Endothelial cell of umbilical vein (primary cell): ENCODE results near the gene RRAS. TPM values are rescaled to one million over a fixed set of nuclear protein-coding genes. Genes with fewer than 3 reads are reported as not detected.

Experiments
- BruUV-seq: library from RNA; stranded (reverse); fragments of 400-500 nt; replicated peaks from 2 replicates; lab custom pipeline; 2021; lab: Mats Ljungman, UMichigan
- CTCF ChIA-PET: fragments of 300-600, 350-600 bp; sonication (Branson Sonifier 250); formaldehyde crosslinking; loops from one replicate; lab custom pipeline; 2021; ENCODE audit warnings: antibody characterized with exemption, inconsistent platforms; lab: Charles Lee
- POLR2A ChIA-PET: fragments of 300-600, 350-600 bp; sonication (Branson Sonifier 250); formaldehyde crosslinking; loops from one replicate; lab custom pipeline; 2021; ENCODE audit warnings: antibody characterized with exemption, inconsistent platforms; lab: Charles Lee
- DNase-seq: peaks from one replicate; pipeline ENCODE4 v3.0.0-alpha.2; 2011; ENCODE audit warnings: low read depth, low spot score
- FAIRE-seq: peaks from 2 replicates; lab custom pipeline; 2011; peaks lifted over from hg19 to GRCh38; lab: Jason Lieb, UNC
- H2AFZ ChIP-seq: 2 replicates; pipeline ENCODE4 v1.6.0; 2012; ENCODE audit warnings: low read depth, low read length, control low read depth, inconsistent platforms
- H3K27ac ChIP-seq: 2 replicates; pipeline ENCODE4 v1.5.1; 2011; ENCODE audit warnings: low read depth, mild to moderate bottlenecking, control low read depth, low read length, moderate library complexity; ENCODE audit not compliant: insufficient read depth
- H3K27me3 ChIP-seq, 2 experiments: 2 replicates each; pipeline versions ENCODE4 v1.6.0 to v1.6.1; 2011; ENCODE audit warnings: low read length in 2 of 2, mixed read lengths in 1 of 2; ENCODE audit not compliant: control insufficient read depth in 2 of 2, insufficient read depth in 2 of 2
- H3K36me3 ChIP-seq, 2 experiments: 2 replicates in 1 of 2; 3 replicates in 1 of 2; pipeline ENCODE4 v1.5.1; 2011; ENCODE audit warnings: low read length in 2 of 2, mild to moderate bottlenecking in 1 of 2, moderate library complexity in 1 of 2; ENCODE audit not compliant: control insufficient read depth in 2 of 2, insufficient read depth in 2 of 2; ENCODE audit errors: extremely low read depth in 1 of 2
- H3K4me1 ChIP-seq: 3 replicates; pipeline ENCODE4 v1.5.1; 2011; ENCODE audit warnings: mild to moderate bottlenecking, low read length; ENCODE audit not compliant: control insufficient read depth, insufficient read depth; ENCODE audit errors: extremely low read depth
- H3K4me2 ChIP-seq: 2 replicates; pipeline ENCODE4 v1.6.1; 2011; ENCODE audit warnings: low read length, control low read depth, mixed read lengths; ENCODE audit not compliant: insufficient read depth
- H3K4me3 ChIP-seq, 3 experiments: fragments of 200-600 bp in 1 of 3; sonication (generic), shearing (Covaris generic) in 1 of 3; replicated peaks in 1 of 3; 2 replicates each; pipeline ENCODE4 v1.5.1; 2011 to 2016; ENCODE audit warnings: control low read depth in 3 of 3, low read length in 3 of 3, mild to moderate bottlenecking in 2 of 3, inconsistent platforms in 1 of 3, low read depth in 1 of 3, moderate library complexity in 1 of 3; ENCODE audit not compliant: insufficient read depth in 1 of 3
- H3K79me2 ChIP-seq: 2 replicates; pipeline ENCODE4 v1.6.0; 2012; ENCODE audit warnings: low read length, inconsistent platforms; ENCODE audit not compliant: control insufficient read depth, insufficient read depth
- H3K9ac ChIP-seq: replicated peaks from 2 replicates; pipeline ENCODE3; 2011; ENCODE audit warnings: low read length, control low read depth; ENCODE audit not compliant: insufficient read depth; ENCODE audit errors: extremely low read depth
- H3K9me1 ChIP-seq: replicated peaks from 3 replicates; pipeline ENCODE4 v1.6.0; 2011; ENCODE audit warnings: mild to moderate bottlenecking, low read length; ENCODE audit not compliant: control insufficient read depth, insufficient read depth; ENCODE audit errors: extremely low read depth
- H3K9me3 ChIP-seq: replicated peaks from 2 replicates; pipeline ENCODE4 v1.5.1; 2012; ENCODE audit warnings: low read length, inconsistent platforms; ENCODE audit not compliant: control insufficient read depth, insufficient read depth
- H4K20me1 ChIP-seq: replicated peaks from 2 replicates; pipeline ENCODE3; 2011; ENCODE audit warnings: mild to moderate bottlenecking, low read length; ENCODE audit not compliant: control insufficient read depth, insufficient read depth; ENCODE audit errors: extremely low read depth
- GATA2 ChIP-seq: IDR thresholded peaks from 2 replicates; pipeline ENCODE4 v1.7.0; 2011; ENCODE audit warnings: low read depth, mild to moderate bottlenecking, moderate library complexity, mixed read lengths, low read length; ENCODE audit not compliant: insufficient read length, insufficient read depth
- MYC ChIP-seq: IDR thresholded peaks from one replicate; pipeline ENCODE4 v1.6.1; 2011; ENCODE audit warnings: mild to moderate bottlenecking, low read depth, low read length
- POLR2A ChIP-seq: IDR thresholded peaks from 2 replicates; pipeline ENCODE4 v1.6.1; 2012; ENCODE audit warnings: low read depth, mild to moderate bottlenecking, control low read depth, low read length
- POLR2AphosphoS5 ChIP-seq: IDR thresholded peaks from 2 replicates; pipeline ENCODE4 v1.6.1; 2012; ENCODE audit warnings: low read depth, mild to moderate bottlenecking, control low read depth, low read length, moderate library complexity; ENCODE audit not compliant: insufficient read depth
- dilution Hi-C: fragments of 300-500 bp; cut with MboI; formaldehyde crosslinking; loops from one replicate; pipeline ENCODE4 v1.15.0; 2019; ENCODE audit warnings: low sequenced_read_pairs; ENCODE audit not compliant: extremely low pct_ligation_motif_present
- intact Hi-C: fragments of 100-400 bp; cut with micrococcal nuclease; formaldehyde crosslinking; loops from one replicate; pipeline ENCODE4 v1.10.0; 2022
- polyA plus RNA-seq, 4 experiments: library from polyadenylated mRNA; depleted of rRNA in 3 of 4; stranded (reverse) in 3 of 4; unstranded in 1 of 4; fragments of >200 nt; gene quantifications; 2 replicates each; pipeline versions ENCODE4 v1.2.1 to v1.2.3, GENCODE V29; 2011 to 2012; ENCODE audit warnings: missing spikeins in 1 of 4
- total RNA-seq: library from RNA; stranded (reverse); gene quantifications from 2 replicates; pipeline ENCODE4 v1.2.3, GENCODE V29; 2021
- TF ChIP-seq, protein P1 (sequence below), 2 donors: IDR thresholded peaks; 1 replicate in 1 of 2; 2 replicates in 1 of 2; pipeline ENCODE4 v1.5.1; 2011; ENCODE audit warnings: low read length in 2 of 2, mild to moderate bottlenecking in 2 of 2, moderate library complexity in 2 of 2, control low read depth in 1 of 2, inconsistent platforms in 1 of 2, low read depth in 1 of 2; ENCODE audit not compliant: insufficient read depth in 1 of 2; ENCODE audit errors: extremely low read depth in 1 of 2
- TF ChIP-seq, protein P2 (sequence below): IDR thresholded peaks from 2 replicates; pipeline ENCODE4 v1.6.1; 2011; ENCODE audit not compliant: insufficient read depth, insufficient read length

The RRAS gene
- total and polyA plus RNA-seq, 2 donors (not counting 3 experiments of a cell fraction or from before 2014, with no cell fraction given): 89.5 to 250 TPM

DNA sequence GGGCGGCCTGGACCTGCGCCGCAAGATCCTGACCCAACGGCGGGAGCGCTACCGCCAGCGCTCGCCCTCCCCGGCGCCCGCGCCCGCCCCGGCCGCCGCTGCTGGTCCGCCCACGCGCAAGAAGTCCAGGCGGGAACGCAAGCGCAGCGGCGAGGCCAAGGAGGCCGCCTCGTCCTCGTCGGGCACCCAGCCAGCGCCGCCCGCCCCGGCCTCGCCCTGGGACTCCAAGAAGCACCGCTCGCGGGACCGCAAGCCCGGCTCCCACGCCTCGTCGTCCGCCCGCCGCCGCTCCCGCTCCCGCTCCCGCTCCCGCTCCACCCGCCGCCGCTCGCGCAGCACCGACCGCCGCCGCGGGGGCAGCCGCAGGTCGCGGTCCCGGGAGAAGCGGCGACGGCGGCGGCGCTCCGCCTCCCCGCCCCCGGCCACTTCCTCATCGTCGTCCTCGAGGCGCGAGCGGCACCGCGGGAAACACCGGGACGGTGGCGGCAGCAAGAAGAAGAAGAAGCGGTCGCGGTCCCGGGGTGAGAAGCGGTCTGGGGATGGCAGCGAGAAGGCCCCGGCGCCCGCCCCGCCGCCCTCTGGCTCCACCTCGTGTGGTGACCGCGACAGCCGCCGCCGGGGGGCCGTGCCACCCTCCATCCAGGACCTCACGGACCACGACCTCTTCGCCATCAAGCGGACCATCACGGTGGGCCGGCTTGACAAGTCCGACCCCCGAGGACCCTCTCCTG lies 12.0 kb upstream of the RRAS start:
- intact Hi-C loops: no loop called here
- no peak for TF ChIP-seq GATA2
- Histone ChIP-seq H3K4me2 (no peak overlapping the region), H3K27ac (no peak overlapping the region), H3K9ac (no peak overlapping the region), H3K4me3 (no peak overlapping the region), H3K27me3 (no peaks in the 10 kb centered on the region), H3K9me1 (no peaks in the 10 kb centered on the region), H3K79me2 (peaks cover 7% of the 10 kb centered on the region), H4K20me1 (no peaks in the 10 kb centered on the region), H2AFZ (no peak overlapping the region), H3K36me3 (peaks cover 14 to 56% of the 10 kb centered on the region in 2 experiments), H3K4me1 (no peaks in the 10 kb centered on the region), H3K9me3 (no peaks in the 10 kb centered on the region)
- FAIRE-seq (no peak), DNase-seq (no peak)
- dilution Hi-C loops: no loop called here
- CTCF ChIA-PET: no interaction called here
- BruUV-seq: no TSS peak
- POLR2A ChIA-PET: no interaction called here

DNA sequence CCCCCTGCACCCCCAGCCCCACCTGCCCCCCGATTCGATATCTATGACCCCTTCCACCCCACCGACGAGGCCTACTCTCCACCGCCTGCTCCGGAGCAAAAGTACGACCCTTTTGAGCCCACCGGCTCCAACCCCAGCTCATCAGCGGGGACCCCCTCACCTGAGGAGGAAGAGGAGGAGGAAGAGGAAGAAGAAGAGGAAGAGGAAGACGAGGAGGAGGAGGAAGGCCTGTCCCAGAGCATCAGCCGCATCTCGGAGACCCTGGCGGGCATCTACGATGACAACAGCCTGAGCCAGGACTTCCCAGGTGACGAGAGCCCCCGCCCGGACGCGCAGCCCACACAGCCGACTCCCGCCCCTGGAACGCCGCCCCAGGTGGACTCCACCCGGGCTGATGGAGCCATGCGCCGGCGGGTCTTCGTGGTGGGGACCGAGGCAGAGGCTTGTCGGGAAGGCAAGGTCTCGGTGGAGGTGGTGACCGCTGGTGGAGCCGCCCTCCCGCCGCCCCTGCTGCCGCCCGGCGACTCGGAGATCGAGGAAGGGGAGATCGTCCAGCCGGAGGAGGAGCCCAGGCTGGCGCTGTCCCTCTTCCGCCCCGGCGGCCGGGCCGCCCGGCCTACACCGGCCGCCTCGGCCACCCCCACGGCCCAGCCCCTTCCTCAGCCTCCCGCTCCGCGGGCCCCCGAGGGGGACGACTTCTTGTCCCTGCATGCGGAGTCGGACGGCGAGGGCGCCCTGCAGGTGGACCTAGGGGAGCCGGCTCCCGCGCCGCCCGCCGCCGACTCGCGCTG lies 11.3 kb upstream of the RRAS start:
- Histone ChIP-seq H3K36me3 (peaks cover 14 to 55% of the 10 kb centered on the region in 2 experiments), H3K4me1 (no peaks in the 10 kb centered on the region), H3K79me2 (peaks cover 9% of the 10 kb centered on the region), H3K27me3 (no peaks in the 10 kb centered on the region), H3K27ac (no peak overlapping the region), H3K9me3 (no peaks in the 10 kb centered on the region), H3K4me3 (no peak overlapping the region), H4K20me1 (no peaks in the 10 kb centered on the region), H3K9me1 (no peaks in the 10 kb centered on the region), H2AFZ (no peak overlapping the region), H3K4me2 (no peak overlapping the region), H3K9ac (no peak overlapping the region)
- BruUV-seq: TSS peak; percentile 39
- dilution Hi-C loops: no loop called here
- intact Hi-C loops: no loop called here
- DNase-seq (no peak), FAIRE-seq (no peak)
- CTCF ChIA-PET: no interaction called here
- POLR2A ChIA-PET: no interaction called here
- TF ChIP-seq, protein P1, sequence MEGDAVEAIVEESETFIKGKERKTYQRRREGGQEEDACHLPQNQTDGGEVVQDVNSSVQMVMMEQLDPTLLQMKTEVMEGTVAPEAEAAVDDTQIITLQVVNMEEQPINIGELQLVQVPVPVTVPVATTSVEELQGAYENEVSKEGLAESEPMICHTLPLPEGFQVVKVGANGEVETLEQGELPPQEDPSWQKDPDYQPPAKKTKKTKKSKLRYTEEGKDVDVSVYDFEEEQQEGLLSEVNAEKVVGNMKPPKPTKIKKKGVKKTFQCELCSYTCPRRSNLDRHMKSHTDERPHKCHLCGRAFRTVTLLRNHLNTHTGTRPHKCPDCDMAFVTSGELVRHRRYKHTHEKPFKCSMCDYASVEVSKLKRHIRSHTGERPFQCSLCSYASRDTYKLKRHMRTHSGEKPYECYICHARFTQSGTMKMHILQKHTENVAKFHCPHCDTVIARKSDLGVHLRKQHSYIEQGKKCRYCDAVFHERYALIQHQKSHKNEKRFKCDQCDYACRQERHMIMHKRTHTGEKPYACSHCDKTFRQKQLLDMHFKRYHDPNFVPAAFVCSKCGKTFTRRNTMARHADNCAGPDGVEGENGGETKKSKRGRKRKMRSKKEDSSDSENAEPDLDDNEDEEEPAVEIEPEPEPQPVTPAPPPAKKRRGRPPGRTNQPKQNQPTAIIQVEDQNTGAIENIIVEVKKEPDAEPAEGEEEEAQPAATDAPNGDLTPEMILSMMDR (IDR thresholded peaks at IDR 0.05; ENCODE audit: extremely low read depth in 1 of 2, insufficient read depth in 1 of 2, low read depth in 1 of 2, low read length in 2 of 2): no peak
- TF ChIP-seq POLR2AphosphoS5 (no peak), POLR2A (no peak), MYC (no peak)
- TF ChIP-seq, protein P2, sequence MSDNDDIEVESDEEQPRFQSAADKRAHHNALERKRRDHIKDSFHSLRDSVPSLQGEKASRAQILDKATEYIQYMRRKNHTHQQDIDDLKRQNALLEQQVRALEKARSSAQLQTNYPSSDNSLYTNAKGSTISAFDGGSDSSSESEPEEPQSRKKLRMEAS: no peak
